Measurements from ENCODE around the gene LRRC63.

The LRRC63 gene

GRCh38 chr13:46314587-46314986 lies 102.9 kb downstream of the LRRC63 start:
- no peak for DNase-seq (ENCODE audit: low spot score)
- TF ChIP-seq, protein P1, sequence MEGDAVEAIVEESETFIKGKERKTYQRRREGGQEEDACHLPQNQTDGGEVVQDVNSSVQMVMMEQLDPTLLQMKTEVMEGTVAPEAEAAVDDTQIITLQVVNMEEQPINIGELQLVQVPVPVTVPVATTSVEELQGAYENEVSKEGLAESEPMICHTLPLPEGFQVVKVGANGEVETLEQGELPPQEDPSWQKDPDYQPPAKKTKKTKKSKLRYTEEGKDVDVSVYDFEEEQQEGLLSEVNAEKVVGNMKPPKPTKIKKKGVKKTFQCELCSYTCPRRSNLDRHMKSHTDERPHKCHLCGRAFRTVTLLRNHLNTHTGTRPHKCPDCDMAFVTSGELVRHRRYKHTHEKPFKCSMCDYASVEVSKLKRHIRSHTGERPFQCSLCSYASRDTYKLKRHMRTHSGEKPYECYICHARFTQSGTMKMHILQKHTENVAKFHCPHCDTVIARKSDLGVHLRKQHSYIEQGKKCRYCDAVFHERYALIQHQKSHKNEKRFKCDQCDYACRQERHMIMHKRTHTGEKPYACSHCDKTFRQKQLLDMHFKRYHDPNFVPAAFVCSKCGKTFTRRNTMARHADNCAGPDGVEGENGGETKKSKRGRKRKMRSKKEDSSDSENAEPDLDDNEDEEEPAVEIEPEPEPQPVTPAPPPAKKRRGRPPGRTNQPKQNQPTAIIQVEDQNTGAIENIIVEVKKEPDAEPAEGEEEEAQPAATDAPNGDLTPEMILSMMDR (IDR thresholded peaks at IDR 0.05; ENCODE audit: extremely low read depth, missing control alignments): no peak

GRCh38 chr13:46315036-46315435 lies 103.3 kb downstream of the LRRC63 start:
- DNase-seq (ENCODE audit: low spot score): no peak
- TF ChIP-seq, protein P1 (IDR thresholded peaks at IDR 0.05; ENCODE audit: extremely low read depth, missing control alignments): no peak

GRCh38 chr13:46315491-46316075 lies 103.9 kb downstream of the LRRC63 start:
- no peak for DNase-seq (ENCODE audit: low spot score)
- TF ChIP-seq, protein P1 (IDR thresholded peaks at IDR 0.05; ENCODE audit: extremely low read depth, missing control alignments): no peak

GRCh38 chr13:46317120-46317519 lies 105.4 kb downstream of the LRRC63 start:
- TF ChIP-seq, protein P1 (IDR thresholded peaks at IDR 0.05; ENCODE audit: extremely low read depth, missing control alignments): no peak
- no peak for DNase-seq (ENCODE audit: low spot score)

GRCh38 chr13:46318986-46319385 lies 107.3 kb downstream of the LRRC63 start:
- no peak for DNase-seq (ENCODE audit: low spot score)
- TF ChIP-seq, protein P1 (IDR thresholded peaks at IDR 0.05; ENCODE audit: extremely low read depth, missing control alignments): no peak

DNA sequence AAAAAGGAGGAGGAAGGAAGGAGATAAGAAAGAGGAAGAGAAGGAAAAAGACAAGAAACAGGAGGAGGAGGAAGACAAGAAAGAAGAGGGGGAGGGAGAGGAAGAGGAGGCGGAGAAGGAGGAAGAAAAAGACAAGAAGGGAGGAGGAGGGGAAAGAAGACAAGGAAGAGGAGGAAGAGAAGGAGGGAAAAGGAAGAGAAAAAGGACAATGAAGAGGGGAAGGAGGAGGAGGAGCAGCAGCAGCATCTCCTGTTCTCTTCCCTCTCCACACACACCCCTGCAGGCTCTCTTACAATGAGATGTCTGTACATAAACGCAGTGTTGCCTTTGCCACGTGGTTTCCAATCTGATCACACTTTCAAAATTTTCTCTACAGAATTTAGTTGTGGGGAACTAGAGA lies 108.7 kb downstream of the LRRC63 start:
- TF ChIP-seq, protein P1 (IDR thresholded peaks at IDR 0.05; ENCODE audit: extremely low read depth, missing control alignments): no peak
- DNase-seq (ENCODE audit: low spot score): no peak

DNA sequence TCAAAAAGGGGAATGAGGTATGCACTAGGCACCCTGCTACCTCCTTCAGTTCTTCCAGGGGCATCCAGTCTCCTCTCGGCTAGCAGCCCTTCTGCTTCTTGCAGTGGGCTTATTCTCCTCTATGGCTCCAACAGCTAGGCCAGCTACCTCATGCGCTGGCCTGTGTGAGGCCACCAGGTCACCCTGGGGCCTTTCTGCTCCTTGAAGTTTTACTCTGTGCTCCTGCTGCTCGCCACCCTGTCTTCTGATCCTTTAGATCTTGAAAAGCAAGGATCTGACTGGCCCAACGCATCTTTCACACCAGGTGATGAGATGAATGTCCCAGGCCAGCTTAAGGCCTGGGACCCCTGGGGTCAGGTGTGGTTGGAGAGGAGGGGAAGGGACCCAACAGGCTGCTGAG lies 109.1 kb downstream of the LRRC63 start:
- TF ChIP-seq, protein P1 (IDR thresholded peaks at IDR 0.05; ENCODE audit: extremely low read depth, missing control alignments): no peak
- no peak for DNase-seq (ENCODE audit: low spot score)
